T-helper 1 cell treated with Interleukin-12 subunit alpha and Interleukin-12 subunit beta and Interleukin-4 antibody, amounts not matched to agents 30 μg/mL and 1 μg/mL, for 36 hours (primary cell): ENCODE results near the gene TAS2R38.
"Not testable (repeated sequence)": the region's sequence is repeated elsewhere in the genome, so short reads cannot be mapped to it uniquely, and the experiment has no call there.

Source experiments
- H3K27ac Mint-ChIP-seq: one replicate; pipeline ENCODE4 v1.8.0; 2021; ENCODE audit warnings: mild to moderate bottlenecking, mixed read lengths
- H3K27me3 Mint-ChIP-seq: one replicate; pipeline ENCODE4 v1.8.0; 2021; ENCODE audit warnings: low read depth, mixed read lengths
- H3K36me3 Mint-ChIP-seq: one replicate; pipeline ENCODE4 v1.8.0; 2021; ENCODE audit warnings: low read depth, mixed read lengths
- H3K4me1 Mint-ChIP-seq: one replicate; pipeline ENCODE4 v1.8.0; 2021; ENCODE audit warnings: low read depth, mixed read lengths
- H3K4me3 Mint-ChIP-seq: one replicate; pipeline ENCODE4 v1.8.0; 2021; ENCODE audit warnings: mild to moderate bottlenecking, moderate library complexity, mixed read lengths
- H3K9me3 Mint-ChIP-seq: one replicate; pipeline ENCODE4 v1.8.0; 2021; ENCODE audit warnings: mixed read lengths

The TAS2R38 gene

GRCh38 chr7:141990011-141990725 lies 16.6 kb upstream of the TAS2R38 start:
- H3K4me1 Mint-ChIP-seq, result peaks cover 4% of the 10 kb centered on the region
- H3K4me3 Mint-ChIP-seq, result no peak overlapping the region
- H3K9me3 Mint-ChIP-seq, result no peaks in the 10 kb centered on the region
- H3K36me3 Mint-ChIP-seq, result no peaks in the 10 kb centered on the region
- H3K27me3 Mint-ChIP-seq, result no peaks in the 10 kb centered on the region
- H3K27ac Mint-ChIP-seq, result no peak overlapping the region

- not testable (repeated sequence) for H3K27ac Mint-ChIP-seq, H3K36me3 Mint-ChIP-seq, H3K4me1 Mint-ChIP-seq, H3K27me3 Mint-ChIP-seq, H3K9me3 Mint-ChIP-seq, H3K4me3 Mint-ChIP-seq
Measured at GRCh38 chr7:141987803-141988202, 14.2 kb upstream of the TAS2R38 start.

GRCh38 chr7:141986923-141987322 lies 13.3 kb upstream of the TAS2R38 start:
- Mint-ChIP-seq H3K4me3 (no peak overlapping the region), H3K9me3 (no peaks in the 10 kb centered on the region), H3K4me1 (peaks cover 4% of the 10 kb centered on the region), H3K36me3 (no peaks in the 10 kb centered on the region), H3K27me3 (no peaks in the 10 kb centered on the region), H3K27ac (no peak overlapping the region)

- H3K4me3 Mint-ChIP-seq, H3K27me3 Mint-ChIP-seq, H3K27ac Mint-ChIP-seq, H3K9me3 Mint-ChIP-seq, H3K4me1 Mint-ChIP-seq, H3K36me3 Mint-ChIP-seq: not testable (repeated sequence)
Measured at GRCh38 chr7:141985926-141986325, 12.4 kb upstream of the TAS2R38 start.

GRCh38 chr7:141979568-141979967 lies 6.0 kb upstream of the TAS2R38 start:
- H3K4me1 Mint-ChIP-seq, result peaks cover 12% of the 10 kb centered on the region
- H3K4me3 Mint-ChIP-seq, result no peak overlapping the region
- H3K27me3 Mint-ChIP-seq, result no peaks in the 10 kb centered on the region
- H3K9me3 Mint-ChIP-seq, result no peaks in the 10 kb centered on the region
- H3K27ac Mint-ChIP-seq, result no peak overlapping the region
- H3K36me3 Mint-ChIP-seq, result no peaks in the 10 kb centered on the region

- Mint-ChIP-seq H3K27ac (no peak overlapping the region), H3K9me3 (no peaks in the 10 kb centered on the region), H3K4me3 (no peak overlapping the region), H3K27me3 (no peaks in the 10 kb centered on the region), H3K36me3 (no peaks in the 10 kb centered on the region), H3K4me1 (peaks cover 12% of the 10 kb centered on the region)
Measured at GRCh38 chr7:141978351-141978750, 4.8 kb upstream of the TAS2R38 start.

GRCh38 chr7:141976524-141977245 lies 3.1 kb upstream of the TAS2R38 start:
- Mint-ChIP-seq H3K27ac (no peak overlapping the region), H3K4me3 (peak overlapping the region; percentile 63), H3K27me3 (no peaks in the 10 kb centered on the region), H3K36me3 (no peaks in the 10 kb centered on the region), H3K9me3 (no peaks in the 10 kb centered on the region), H3K4me1 (peaks cover 12% of the 10 kb centered on the region)

- H3K4me1 Mint-ChIP-seq, result peaks cover 12% of the 10 kb centered on the region
- peak overlapping the region; percentile 14 for H3K27ac Mint-ChIP-seq
Measured at GRCh38 chr7:141975806-141976523, 2.4 kb upstream of the TAS2R38 start.

GRCh38 chr7:141974831-141975230 lies 1.3 kb upstream of the TAS2R38 start:
- no peak overlapping the region for H3K4me3 Mint-ChIP-seq
- no peaks in the 10 kb centered on the region for H3K36me3 Mint-ChIP-seq
- no peak overlapping the region for H3K27ac Mint-ChIP-seq
- H3K4me1 Mint-ChIP-seq, result peaks cover 12% of the 10 kb centered on the region
- no peaks in the 10 kb centered on the region for H3K9me3 Mint-ChIP-seq
- no peaks in the 10 kb centered on the region for H3K27me3 Mint-ChIP-seq

More at GRCh38 chr7:141975806-141976523, 2.4 kb upstream of the TAS2R38 start:
- peak overlapping the region; percentile 63 for H3K4me3 Mint-ChIP-seq
- H3K36me3 Mint-ChIP-seq, result no peaks in the 10 kb centered on the region
- no peaks in the 10 kb centered on the region for H3K9me3 Mint-ChIP-seq
- no peaks in the 10 kb centered on the region for H3K27me3 Mint-ChIP-seq

- no peak overlapping the region for H3K4me3 Mint-ChIP-seq
- no peaks in the 10 kb centered on the region for H3K27me3 Mint-ChIP-seq
- no peaks in the 10 kb centered on the region for H3K9me3 Mint-ChIP-seq
- no peaks in the 10 kb centered on the region for H3K36me3 Mint-ChIP-seq
- no peaks in the 10 kb centered on the region for H3K4me1 Mint-ChIP-seq
- H3K27ac Mint-ChIP-seq, result no peak overlapping the region
Measured at GRCh38 chr7:141960687-141961422, 12.7 kb downstream of the TAS2R38 start.

GRCh38 chr7:141956084-141956483 lies 17.5 kb downstream of the TAS2R38 start:
- no peaks in the 10 kb centered on the region for H3K9me3 Mint-ChIP-seq
- H3K27me3 Mint-ChIP-seq, result no peaks in the 10 kb centered on the region
- no peaks in the 10 kb centered on the region for H3K4me1 Mint-ChIP-seq
- no peaks in the 10 kb centered on the region for H3K36me3 Mint-ChIP-seq
- H3K4me3 Mint-ChIP-seq, result no peak overlapping the region
- H3K27ac Mint-ChIP-seq, result no peak overlapping the region

GRCh38 chr7:141954334-141954733 lies 19.2 kb downstream of the TAS2R38 start:
- Mint-ChIP-seq H3K9me3 (no peaks in the 10 kb centered on the region), H3K4me3 (no peak overlapping the region), H3K36me3 (no peaks in the 10 kb centered on the region), H3K27me3 (no peaks in the 10 kb centered on the region), H3K4me1 (no peaks in the 10 kb centered on the region), H3K27ac (no peak overlapping the region)

- H3K27ac Mint-ChIP-seq, result no peak overlapping the region
- no peak overlapping the region for H3K4me3 Mint-ChIP-seq
- no peaks in the 10 kb centered on the region for H3K36me3 Mint-ChIP-seq
- no peaks in the 10 kb centered on the region for H3K4me1 Mint-ChIP-seq
- H3K9me3 Mint-ChIP-seq, result no peaks in the 10 kb centered on the region
- no peaks in the 10 kb centered on the region for H3K27me3 Mint-ChIP-seq
Measured at GRCh38 chr7:141952461-141952860, 21.1 kb downstream of the TAS2R38 start.

GRCh38 chr7:141950806-141951205 lies 22.8 kb downstream of the TAS2R38 start:
- H3K4me3 Mint-ChIP-seq, result no peak overlapping the region
- H3K4me1 Mint-ChIP-seq, result no peaks in the 10 kb centered on the region
- H3K36me3 Mint-ChIP-seq, result no peaks in the 10 kb centered on the region

More at GRCh38 chr7:141950806-141951205, 22.8 kb downstream of the TAS2R38 start:
- Mint-ChIP-seq H3K27ac (no peak overlapping the region), H3K9me3 (no peaks in the 10 kb centered on the region), H3K27me3 (no peaks in the 10 kb centered on the region)
